Superior temporal gyrus (tissue), 1 donor: ENCODE data around the gene TEX2.

Source experiments
- DNase-seq: peaks from one replicate; pipeline ENCODE4 v3.0.0-alpha.2; 2016; ENCODE audit errors: extremely low spot score

The TEX2 gene

DNA sequence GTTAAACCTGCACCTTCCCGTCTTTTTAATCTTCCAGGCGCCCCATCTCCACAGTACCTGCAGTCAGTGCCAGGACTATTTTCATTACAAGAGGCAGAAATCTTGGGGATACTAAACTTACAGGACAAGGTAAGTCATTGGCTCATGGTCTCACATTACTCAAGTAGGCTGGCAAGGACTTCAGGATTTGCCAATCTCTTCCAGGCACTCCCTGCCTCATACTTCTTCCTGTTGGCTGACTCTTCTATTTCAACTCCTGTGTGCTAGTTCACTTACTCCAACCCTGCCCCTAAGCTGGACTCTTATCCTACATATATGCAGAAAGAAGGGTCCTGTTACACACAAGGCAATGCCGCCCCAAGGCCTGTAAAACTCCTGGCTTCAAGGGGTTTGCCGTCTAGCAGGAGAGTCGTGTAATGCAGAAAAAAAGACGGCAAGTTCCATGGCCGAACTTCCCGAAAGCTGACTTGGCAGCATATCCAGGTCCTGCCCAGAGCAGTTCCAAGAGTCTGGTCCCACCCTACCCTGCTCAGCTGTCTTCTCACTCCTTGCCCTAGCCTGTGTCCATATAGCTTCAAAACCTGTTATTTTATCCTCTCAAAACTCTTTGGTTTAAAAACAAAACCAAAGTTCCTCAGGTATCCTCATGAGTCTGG, 147.9 kb downstream of the TEX2 start:
- DNase-seq: no peak

DNA sequence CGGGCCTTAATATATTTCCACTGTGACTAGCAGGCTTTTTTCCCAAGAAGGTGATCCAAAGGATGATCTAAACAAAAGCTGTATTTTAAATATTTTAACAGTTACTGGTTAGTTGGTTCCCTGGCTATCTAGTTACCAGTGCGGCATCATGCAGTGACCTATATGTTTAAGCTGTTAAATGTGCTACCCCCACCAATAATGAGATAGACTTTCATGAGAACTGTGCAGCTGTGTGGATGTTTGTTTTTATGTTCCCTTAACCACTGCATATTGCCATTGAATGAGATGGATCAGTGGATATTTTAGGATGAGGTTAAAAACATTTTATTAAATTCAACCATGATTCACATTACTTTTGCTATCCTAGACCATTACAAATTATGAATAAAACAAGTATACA, 150.1 kb downstream of the TEX2 start:
- no peak for DNase-seq

DNA sequence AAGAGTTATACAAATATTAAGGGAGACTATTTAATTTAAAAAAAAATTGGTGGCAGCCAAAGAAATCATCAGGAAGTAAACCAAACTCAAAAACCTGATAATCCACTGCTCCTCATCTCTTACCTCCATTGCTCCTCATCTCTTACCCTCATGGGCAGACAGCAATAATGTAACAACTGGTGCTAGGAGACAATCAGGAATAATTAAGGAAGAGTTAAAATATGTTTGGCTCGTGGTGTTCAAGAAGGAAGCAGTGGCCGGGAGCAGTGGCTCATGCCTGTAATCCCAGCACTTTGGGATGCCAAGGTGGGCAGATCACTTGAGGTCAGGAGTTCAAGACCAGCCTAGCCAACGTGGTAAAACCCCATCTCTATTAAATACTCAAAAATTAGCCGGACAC, 151.2 kb downstream of the TEX2 start:
- DNase-seq: no peak

DNA sequence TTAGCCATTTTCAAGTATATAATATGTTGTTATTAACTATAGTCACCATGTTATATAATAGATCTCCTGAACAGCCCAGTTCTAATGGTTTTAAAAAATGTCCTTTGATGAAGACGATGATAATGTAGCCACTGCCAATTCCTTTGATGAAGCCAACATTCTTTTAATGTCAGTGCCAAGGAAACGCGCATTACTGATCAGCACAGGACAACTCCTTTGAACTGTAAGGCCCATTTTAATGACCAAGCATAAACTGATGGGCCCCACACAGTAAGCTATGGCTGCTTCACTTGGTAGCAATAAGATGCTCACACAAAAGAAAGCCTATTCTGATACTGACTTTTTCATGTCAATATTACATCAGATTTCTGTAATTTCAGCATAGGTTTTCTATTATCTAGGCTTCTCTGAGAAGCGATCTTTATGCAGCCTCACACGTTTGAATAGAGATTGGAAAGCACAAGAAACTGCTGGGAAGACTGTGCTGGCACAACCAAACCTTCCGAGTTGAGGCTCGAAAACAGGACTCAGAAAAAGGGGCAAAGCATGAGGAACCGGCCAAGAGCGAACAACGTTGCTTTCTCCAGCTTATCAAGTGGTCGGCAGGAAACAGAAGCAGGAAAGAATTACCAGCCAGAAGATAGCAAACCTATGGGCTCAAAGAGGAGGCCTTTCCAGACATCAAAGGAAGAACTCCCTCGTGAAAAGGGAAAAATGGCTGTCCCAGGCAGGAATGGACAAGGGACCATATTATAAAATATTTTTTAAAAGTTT, 152.5 kb downstream of the TEX2 start:
- DNase-seq: no peak

DNA sequence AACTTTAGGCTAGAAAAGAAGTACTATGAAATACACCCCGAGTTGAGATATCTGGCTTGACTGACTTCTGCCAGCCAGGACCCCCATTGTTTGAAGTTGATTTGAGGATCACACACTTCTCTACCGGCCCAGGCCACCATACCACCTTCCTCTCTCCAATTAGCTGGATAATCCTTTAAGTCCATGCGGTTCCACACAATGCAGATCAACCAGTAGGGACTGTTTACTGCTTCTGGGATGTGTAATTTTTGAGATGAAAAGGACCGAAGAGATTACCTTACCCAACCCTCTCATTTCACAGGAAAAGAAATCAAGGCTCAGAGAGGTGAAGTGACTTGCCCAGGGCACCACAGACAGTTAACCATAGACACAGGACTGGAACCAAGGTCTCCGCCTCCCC, 153.7 kb downstream of the TEX2 start:
- no peak for DNase-seq

DNA sequence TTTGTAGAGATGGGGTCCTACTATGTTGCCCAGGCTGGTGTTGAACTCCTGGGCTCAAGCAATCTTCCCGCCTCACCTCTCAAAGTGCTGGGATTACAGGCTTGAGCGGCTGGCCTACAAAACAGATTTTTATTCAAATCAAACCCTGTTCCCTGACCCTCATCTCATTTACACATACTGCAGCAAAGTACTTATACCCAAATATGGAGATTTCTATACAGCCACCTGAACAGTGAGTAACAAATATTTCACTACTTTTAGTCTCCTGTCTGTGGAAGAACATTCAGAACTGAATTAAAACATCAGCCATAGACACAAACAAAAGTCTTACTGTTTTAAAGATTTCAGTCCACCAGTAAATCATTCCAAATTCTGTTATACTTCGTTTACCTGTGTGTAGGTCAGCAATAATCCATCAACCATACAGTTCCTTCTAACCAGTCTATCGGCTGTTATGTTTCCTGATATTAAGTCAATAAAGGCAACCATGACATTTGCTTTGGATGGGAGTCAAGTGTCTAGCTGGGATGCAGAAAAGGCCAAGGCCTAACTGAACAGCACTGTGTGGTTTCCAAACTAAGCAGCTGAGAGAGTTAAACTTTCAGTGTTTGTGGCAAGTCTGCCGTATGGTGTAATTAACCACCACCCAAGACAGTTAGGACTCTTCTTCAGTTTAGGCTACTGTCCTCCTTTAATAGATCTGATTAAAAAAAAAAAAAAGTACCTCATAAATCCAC, 155.4 kb downstream of the TEX2 start:
- DNase-seq: no peak

DNA sequence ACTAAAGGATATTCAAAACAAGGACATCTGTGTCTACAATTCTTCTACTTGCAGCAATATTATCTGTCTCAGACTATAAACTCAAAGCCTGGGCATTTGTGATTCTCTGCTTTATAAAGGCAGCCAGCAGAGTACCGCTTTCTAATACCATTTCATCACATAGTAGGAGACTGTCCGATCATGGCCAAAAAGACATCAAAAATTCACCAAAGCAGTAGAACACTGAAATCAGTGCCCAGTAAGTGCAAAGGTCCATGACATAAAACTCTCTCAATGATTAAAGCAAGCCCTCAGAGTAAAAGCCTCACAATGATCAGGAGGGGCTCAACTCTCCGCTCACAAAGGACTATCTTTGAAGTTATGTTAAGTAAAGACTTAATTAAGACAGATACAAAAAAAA, 156.1 kb downstream of the TEX2 start:
- DNase-seq: no peak

DNA sequence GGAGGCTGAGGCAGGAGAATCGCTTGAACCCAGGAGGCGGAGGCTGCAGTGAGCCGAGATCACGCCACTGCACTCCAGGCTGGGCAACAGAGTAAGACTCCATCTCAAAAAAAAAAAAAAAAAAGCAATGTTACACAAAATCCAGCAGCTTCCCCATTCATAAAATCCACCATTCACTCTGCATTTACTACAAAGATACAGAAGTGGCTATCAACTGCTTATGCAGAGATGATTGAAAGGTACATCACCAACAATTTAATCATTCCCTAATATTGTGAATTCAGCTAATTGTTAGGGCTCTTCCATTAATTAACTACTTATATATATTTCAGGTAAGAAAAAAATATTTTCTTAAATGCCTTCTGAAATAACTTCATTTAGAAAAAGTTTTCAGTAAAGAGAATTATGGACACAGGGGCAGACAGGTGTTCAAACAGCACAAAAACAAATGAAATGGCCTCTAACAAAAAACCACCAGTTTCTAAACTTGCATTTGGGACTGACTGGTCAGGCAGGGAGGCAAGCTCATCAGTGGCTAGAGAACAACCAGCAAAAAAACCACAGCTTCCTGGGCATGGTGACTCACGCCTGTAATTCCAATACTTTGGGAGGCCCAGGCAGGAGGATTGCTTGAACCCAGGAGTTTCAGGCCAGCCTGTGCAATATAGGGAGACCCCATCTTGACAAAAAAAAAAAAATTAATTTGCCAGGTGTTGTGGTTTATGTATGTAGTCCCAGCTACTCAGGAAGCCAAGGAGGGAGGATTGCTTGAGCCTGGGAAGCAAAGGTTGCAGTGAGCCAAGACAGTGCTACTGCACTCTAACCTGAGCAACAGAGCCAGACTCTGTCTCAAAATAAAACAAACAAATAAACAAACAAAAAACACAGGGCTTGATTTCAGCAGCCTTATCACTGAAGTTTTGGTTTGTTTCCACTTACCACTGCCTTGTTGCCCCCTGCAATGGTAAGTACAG, 159.4 kb downstream of the TEX2 start:
- DNase-seq: no peak

DNA sequence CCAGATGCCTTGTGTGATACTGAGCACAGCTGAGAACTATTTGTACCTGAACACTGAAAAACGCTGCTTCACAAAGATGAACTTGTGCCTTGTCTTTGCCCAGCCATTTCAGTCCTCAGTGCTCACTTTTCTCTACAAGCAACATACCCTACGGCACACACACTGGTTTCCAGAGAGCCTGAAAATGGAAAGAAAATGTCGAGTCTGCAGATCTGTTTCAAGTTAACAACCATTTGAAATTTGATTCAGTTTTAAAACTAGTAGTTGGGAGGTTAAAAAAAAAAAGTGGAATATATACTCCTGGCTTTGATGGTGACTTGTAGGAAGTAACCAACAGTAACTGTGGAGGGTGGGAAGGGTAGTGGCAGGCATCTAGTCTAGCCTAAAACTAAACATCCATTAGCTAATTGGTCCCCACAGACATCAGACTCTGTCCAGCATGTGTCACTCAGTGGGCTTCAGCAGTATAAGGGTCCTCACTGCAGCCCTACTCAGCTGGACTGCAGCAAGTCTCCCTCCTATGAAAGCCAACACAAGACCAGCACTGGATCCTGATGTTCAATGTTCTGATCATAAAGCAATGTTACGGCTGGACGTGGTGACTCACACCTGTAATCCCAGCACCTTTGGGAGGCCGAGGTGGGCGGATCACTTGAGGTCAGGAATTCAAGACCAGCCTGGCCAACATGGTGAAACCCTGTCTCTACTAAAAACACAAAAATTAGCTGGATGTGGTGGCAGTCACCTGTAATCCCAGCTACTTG, 160.3 kb downstream of the TEX2 start:
- DNase-seq: no peak

DNA sequence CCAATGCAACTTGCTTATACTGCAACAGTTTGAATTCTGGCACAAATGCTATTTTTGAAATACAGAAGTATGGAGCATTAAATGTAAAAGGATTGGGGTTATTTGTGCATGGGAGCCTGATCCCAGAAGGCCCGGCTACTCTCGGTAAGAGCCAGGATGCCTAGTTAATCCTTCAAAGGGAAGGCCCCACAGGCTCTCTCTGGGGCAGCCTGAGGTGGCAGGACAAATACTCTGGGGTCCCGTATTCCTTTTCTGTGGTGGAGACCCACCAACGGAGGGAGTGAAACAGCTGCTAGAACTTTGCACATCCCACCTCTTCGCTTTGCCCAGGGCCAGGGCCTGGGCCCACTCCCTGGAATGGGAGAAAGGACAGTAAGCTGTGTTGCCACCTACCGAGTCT, 163.5 kb downstream of the TEX2 start:
- no peak for DNase-seq
